HuH-7.5 (cell line): ENCODE results near the gene CDKL2.

ENCODE experiments used
- DNase-seq: peaks from one replicate; pipeline ENCODE4 v3.0.0; 2011; ENCODE audit warnings: low spot score

The CDKL2 gene

DNA sequence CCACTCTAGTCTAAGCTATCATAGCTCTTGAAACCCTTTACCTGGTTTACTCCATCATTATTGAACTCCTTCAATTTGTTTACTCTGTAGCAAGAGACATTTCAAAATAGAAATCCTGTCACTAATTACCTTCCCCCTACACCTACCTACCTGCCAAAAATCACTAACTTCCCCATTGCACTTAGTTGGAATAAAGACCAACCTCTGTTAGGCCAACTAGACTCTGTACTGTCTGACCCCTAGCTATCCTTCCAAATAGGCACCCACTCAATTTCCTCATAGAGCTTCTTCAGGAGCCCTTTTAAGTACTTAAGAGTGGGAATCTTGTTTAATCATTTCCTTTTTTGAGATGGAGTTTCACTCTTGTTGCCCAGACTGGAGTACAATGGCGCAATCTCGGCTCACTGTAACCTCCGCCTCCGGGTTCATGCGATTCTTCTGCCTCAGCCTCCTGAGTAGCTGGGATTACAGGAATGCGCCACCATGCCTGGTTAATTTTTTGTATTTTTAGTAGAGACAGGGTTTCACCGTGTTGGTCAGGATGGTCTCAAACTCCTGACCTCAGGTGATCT lies 8.9 kb upstream of the CDKL2 start:
- DNase-seq, result no peak

DNA sequence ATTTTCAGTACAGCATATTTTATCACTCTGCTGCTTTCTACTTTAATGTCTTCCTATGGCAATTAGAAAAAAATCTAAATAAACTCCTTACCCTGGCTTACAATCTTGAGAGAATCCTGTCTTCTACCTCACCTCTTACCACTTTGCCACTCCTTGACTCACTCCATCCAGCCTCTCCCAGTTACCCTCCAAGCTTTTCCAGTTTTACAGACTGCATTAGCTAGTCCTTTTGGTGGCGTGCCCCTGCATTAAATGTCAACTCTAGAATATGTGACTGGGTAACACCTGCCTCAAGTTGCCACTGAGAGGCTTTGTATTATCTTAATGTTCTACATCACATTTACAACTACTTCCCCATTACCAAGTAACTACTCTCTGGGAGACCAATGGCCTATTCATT lies 7.5 kb upstream of the CDKL2 start:
- no peak for DNase-seq

DNA sequence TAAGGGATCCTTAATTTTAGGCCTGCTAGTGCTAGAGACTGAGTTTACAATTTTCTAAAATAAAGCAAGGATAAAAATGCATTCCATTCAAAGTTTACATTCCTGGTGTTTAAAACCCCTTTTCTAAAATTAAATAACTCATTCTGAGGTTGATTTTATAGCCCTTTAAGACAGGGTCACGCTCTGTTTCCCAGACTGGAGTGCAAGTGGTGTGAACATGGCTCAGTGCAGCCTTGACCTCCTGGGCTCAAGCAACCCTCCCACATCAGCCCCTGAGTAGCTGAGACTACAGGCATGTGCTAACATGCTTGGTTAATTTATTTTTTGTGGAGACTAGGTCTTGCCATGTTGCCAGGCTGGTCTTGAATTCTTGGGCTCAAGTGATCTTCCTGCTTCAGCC lies 6.8 kb upstream of the CDKL2 start:
- no peak for DNase-seq

DNA sequence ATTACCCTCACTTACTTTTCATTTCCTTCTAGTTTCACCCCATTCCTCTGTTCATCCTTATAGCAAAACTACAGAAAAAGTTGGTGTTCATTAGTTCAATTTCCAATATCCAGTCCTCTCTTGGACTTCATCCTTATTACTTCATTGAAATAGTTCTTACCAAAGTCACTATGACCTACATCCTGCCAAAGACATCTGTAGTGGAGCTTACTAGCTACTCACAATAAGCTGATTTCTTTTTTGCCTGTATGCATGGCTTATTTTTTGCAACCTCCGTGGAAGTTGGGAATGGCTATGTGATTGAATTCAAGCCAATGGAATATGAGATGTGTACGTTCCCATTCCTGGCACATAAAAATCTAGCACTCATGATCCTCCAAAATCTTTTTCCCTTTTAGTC lies 4.6 kb upstream of the CDKL2 start:
- no peak for DNase-seq

DNA sequence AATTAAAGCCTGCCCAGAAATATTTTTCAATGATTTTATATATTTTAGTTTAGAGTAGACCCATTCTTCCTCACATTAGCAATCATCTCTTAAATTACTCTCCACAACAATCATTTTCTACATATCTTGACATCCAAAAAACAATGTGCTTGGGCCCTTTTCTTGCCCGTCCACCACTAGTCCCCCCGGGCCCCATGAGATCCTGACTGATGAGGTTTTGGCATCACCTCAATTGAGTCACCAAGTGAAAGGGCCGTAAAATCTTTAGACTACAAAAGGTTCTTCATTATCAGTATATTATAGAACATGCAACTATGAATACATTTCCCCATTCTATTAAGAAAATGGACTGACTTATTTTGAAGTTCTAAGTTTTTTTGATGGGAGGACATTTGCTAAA lies 4.0 kb upstream of the CDKL2 start:
- DNase-seq, result no peak

DNA sequence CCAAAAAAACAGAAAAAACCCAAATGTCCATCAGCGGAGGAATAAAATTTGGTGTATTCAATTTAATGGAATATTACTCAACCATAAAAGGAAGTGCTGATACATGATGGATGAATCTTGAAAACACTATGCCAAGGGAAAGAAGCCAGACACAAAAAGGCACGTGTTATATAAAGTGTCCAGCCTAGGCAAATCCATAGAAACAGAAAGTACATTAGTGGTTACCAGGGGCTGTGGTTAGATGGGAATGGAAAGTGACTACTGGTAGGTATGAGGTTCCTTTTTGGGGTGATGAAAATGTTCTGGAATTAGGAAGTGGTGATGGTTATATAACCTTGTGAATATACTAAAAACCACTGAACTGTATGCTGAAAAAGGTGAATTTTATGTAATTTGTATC lies 3.5 kb upstream of the CDKL2 start:
- no peak for DNase-seq

DNA sequence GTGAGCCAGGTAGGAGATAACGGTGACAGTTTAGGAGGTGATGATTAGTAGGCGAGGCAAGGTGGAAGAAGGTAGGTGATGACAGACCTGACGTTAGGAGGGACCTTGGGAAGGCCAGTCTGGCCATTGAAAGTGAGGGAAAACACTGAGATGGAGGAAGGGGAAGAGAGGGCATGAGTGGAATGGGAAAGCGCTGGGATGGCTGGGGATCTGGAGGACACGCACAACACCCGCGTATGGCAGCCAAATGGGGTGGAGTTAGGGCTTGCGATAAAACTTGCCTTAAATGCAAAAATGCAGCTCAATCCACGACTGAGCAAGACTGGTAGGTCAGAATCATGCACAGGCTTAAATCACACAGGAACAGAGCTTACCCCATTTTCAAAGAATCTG lies 605 bp upstream of the CDKL2 start:
- no peak for DNase-seq

DNA sequence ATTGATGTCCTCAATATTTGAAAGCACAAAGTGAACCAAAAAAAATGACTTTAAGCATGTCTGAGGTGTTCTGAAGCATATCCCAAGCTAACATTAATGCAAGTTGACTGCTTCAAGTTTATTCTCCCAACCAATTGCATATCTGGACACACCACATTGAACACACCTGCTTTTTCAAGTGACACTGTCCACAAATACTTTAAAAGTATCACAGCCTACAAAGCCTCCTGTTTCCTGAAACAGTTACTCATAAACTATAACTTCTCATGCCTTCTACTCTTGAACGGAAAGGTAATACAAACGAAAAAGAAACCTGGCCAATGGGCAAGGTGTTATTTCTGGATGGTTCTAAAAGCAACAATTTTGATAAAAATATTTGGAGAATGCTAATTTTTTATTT lies 1.1 kb downstream of the CDKL2 start:
- no peak for DNase-seq

DNA sequence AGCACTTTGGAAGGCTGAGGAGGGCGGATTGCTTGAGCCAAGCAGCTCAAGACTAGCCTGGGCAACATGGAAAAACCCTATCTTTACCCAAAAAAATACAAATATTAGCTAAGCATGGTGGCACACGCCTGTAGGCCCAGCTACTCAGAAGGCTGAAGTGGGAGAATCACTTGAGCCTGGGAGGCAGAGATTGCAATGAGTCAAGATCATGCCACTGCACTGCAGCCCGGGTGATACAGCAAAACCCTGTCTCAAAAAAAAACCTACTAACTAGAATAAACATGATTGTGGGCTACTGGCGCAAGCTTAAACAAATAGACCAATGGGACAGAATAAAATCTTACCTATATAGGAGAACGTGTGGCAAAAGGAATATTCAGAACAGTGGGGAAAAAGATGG lies 7.3 kb downstream of the CDKL2 start:
- DNase-seq, result no peak

DNA sequence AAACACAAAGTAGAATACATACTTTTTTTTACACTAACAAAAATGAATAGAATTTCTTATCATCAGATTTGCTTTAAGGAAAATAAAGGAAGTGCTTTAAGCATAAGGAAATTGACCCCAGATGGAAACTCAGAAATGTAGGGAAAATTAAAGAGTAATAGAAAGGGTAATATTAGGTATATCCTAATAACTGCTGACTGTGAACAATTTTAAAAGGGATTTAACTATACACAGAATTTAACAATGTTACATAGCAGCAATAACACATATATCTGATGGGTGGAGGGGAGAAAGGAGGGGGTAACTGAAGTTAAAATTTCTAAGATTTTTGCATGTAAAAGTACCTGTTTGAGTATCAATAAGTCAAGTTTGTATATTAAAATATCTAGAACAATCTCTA lies 8.6 kb downstream of the CDKL2 start:
- DNase-seq, result no peak

DNA sequence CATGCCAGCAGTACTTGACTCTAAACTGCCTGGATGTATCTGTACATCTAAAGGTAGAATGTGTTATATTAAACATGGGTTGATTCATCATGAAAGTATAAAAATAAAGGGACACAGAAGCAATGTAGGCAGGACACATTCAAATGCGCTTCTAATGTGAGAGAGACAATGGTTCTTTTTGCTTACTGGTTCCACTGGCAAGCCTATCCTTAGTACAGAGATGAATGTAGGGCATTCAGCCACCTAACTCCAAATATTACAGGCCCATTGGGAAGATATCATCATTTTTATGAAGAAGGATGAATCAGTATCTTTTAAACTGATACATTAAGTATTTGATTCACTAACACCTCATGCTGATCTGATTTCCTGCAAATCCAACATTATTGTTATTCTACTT lies 18.0 kb downstream of the CDKL2 start:
- DNase-seq, result no peak

DNA sequence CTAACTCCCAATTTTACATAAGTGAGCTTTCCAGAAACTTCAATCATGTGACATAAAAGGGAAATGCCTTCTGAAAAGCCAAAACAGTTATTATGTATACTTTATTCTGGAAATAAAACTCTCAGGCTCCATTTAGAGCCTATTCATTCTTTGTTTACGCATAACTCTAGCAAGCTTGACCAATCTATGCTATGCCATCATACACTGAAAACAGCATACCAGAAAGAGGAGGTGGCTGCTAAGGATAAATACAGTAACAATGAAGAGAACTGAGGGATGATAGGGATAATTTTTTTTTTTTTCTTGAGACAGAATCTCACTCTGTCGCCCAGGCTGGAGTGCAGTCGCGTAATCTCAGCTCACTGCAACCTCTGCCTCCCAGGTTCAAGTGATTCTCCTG lies 24.4 kb downstream of the CDKL2 start:
- no peak for DNase-seq

DNA sequence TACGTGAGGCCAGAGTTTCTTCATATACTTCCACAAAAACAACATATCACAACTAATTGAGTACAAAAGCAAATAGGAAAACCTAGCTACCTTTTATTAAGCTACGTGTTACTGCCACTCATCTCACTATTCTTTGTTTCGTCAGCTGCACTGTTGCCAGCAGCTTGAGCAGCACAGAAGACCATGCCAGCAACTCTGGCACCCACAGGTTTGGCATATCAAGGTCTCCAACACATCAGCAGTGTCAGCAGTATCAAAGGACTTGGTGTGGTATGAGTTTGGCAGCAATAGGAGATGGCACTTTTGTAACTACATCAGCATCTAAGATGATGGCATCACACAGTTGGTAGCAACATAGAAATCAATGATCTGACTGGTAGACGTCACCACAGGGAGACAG lies 30.7 kb downstream of the CDKL2 start:
- no peak for DNase-seq

DNA sequence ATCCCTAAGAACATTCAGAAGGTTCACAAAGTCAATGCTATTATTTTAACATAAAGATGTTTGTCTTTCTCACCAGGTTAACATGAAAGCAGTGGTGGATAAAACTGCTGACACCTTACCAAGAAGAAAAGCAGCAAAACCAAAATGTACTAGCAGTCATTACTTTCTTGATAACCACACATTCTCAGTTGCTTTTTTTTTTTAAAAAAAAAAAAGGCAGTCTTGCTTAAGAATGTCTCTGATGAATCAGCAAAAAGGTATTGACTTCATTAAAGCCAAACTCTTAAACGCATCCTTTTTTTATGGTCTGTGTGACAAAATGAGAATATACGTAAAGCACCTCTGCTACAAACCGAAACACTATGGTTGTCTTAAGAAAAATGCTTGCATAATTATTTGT lies 31.9 kb downstream of the CDKL2 start:
- DNase-seq, result no peak

DNA sequence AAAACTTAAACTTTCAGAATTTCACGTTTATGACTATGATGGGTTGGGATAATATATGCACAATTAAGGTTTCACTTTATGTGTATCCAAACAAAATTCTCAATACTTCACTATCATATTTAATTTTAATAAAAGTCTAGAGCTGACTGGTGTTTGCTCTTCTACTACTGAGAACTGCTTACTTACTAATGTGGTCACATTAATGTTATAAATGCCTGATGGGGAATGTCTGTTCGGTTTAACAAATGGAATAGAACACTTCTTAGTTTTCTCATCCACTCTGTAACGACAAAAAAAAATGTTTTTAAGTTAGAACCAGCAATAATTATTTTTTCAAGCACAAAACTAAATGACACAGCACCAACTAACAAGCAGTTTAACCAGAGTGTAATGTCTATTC lies 34.3 kb downstream of the CDKL2 start:
- DNase-seq, result no peak

DNA sequence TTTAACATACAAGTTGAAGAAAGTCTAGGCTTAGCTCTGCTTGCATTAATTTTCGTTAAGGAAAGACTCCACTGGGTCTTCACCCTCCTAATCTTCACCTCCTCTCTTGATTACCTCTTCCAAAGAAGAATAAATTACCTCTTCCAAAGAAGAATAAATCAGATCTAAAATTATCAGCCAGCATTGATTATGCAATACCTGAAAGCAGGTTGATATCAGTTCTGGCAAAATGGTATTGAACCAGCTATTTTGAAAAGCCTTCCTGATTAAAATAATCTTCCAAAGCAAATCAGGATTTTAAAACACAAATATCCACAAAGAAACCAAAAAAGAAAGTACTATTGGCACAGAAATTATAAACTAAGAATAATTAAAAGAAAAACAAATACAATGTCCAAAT lies 36.9 kb downstream of the CDKL2 start:
- DNase-seq, result no peak

DNA sequence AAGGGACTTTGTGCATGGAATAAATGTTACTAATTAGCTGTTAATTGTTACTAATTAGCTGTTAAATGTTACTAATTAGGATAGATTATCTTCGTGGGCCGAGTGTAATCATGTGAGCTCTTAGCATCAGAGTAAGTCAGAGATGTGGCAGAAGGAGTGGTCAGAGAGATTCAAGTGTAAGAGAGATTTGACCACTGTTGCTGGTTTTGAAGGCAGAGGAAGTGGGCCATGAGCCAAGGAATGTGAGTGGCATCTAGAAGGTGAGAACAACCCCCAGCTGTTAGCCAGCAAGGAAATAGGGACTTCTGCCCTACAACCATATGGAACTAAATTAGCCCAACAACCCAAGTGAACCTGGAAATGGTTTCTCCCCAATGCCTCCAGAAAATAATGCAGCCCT lies 46.3 kb downstream of the CDKL2 start:
- DNase-seq, result no peak

DNA sequence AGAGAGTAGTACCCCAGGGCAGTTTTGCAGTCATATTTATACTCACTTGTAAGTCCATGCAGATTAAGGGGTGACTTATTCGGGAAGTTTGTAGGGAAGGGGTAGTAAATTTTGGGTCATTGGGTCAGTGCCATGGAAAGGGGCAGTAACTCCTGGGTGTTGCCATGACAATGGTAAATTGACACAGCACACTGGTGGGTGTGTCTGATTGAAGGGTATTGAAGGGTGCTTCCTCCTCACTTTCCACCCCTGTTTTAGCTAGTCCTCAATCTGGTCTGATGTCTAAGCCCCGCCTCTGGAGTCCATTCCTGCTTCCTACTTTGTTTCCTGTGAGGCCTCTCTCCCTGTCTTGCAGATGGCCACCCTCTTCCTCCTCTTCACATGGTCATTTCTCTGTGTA lies 62.6 kb downstream of the CDKL2 start:
- no peak for DNase-seq

DNA sequence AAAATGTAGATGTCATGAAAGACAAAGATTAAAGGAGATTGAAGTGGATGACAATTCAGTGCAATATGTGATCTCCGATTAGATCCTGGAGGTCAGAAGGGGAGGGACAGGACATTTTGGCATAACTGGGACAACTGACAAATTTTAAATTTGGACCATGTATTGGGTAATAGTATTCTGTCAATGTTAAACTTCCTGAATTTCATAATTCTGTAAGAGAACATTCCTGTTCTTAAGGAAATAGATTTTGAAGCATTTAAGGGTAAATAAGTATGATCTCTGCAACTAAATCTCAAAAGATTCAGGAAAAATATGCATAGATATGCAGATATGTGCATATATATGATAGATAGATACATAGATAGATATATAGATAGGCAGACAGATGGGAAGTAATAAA lies 63.4 kb downstream of the CDKL2 start:
- DNase-seq, result no peak

DNA sequence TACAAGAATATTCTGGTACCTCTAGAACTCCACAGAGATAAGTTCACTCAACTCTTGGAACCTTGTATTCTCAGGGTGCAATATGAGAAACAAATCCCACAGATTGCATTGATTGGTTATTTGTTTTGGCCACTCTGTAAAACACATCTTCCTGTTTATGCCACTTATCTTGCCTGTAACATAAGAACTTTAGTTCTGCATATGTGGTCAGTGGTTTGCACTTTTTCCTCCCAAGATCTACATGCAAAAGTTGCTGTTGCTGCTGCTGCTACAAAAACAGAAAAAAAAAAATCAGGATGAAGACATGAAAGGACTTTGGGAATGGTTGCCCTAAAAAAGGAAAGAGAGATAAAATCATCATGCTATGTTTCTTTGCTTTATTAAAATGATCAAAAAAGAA lies 64.8 kb downstream of the CDKL2 start:
- no peak for DNase-seq

DNA sequence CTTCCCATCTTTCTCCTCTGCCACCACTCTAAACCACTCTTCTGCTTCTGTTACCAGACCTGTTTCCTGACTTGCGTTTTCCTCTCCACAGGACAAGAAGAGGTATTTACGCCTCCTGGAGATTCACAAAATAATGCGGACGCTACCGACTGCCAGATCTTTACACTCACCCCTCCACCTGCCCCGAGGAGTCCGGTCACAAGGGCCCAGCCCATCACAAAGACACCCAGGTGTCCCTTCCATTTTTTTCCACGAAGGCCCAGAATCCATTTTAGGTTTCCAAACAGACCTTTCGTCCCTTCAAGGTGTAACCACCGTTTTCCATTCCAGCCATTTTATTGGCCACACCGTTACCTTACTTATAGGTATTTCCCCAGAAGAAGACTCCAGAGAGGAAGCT lies 66.3 kb downstream of the CDKL2 start:
- DNase-seq, result no peak

DNA sequence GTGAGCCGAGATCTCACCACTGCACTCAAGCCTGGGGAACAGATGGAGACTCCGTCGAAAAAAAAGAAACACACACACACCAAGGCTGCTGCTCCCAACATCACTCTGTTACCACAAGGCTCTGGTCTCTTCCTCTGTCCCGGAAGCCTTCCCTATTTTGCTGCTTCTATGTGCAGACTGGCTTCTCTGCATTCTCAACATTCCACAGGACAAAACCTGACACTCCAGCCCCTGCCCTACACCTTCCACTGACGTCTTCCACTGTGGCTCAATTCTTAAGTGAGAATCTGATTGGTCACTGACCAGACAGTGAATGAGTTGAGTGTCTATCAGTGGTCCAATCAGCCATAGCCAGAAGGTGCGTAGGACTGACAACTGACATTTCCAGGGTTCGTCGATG lies 68.5 kb downstream of the CDKL2 start:
- no peak for DNase-seq

DNA sequence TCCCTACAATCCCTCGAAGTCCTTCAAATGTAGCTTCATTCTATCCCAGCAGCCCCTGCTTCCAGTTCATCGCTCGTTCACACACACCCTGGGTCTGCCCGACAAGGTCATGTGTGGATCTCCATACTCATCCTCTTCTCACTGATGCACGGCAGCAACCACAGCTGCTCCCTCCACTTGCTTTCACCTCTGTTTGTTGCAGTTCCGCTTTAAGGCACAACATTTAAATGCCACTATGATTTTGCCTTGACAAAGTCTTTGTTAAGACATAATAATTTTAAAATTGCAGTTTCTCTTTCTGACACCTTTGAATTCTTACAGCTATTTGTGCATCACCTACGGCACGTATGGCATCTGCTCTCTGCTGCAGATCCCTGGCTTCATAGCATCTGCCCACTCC lies 72.6 kb downstream of the CDKL2 start:
- no peak for DNase-seq

DNA sequence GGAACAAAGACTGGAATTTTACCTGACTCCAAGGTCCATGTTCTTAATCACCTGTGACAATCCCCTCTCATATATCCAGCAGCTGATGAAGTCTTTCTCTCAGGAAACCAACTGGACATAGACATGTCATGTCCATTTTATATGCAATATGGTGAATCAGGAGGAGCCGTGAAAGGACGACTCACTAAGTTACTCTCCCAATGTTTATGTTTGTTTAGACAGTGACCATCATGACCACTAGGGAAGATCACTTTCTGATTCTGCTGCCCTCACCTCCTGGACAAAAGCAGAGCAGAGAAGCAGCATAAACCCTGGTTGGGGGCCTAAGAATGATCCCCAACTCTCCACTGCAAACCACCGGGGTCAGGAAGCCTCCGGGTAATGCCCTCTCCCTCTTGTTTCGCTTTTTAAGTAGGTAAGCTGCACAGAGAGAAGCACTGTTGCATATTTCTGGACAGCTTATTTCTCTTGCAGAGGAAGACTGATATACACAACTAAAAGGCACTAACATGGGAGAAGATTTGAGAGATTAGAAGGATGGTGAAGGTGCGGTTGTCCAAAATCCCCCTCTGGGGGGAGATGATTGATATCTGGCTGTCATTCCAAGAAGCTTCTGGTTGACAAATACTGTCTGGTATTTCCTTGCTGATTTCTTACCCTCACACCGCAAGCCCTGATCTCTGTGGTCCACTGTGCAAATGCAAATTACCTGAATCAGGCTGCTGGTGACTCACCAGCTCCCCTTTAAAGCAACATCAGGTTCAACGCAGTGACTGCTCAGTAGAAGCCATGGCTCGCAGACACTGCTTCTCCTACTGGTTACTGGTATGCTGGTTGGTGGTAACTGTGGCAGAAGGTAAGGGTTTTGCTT lies 74.8 kb downstream of the CDKL2 start, which contains the start of gene ODAPH:
Gene ODAPH (plus strand): TSS at position 773 of the 871 bp plus-strand sequence. CDS start 17 bp downstream, at position 790.
- DNase-seq, result no peak
